Skeletal muscle satellite cell (primary cell): ENCODE measurements around the gene SKP1.

Experiments used
- H3K27me3 ChIP-seq: 2 replicates; pipeline ENCODE4 v1.7.0; 2013; ENCODE audit warnings: low read length; ENCODE audit not compliant: control insufficient read depth, insufficient read depth
- H3K36me3 ChIP-seq: 2 replicates; pipeline ENCODE4 v1.7.0; 2013; ENCODE audit warnings: mild to moderate bottlenecking, control low read depth, low read length; ENCODE audit not compliant: insufficient read depth
- H3K4me1 ChIP-seq: 2 replicates; pipeline ENCODE4 v1.7.0; 2013; ENCODE audit warnings: low read length; ENCODE audit not compliant: control insufficient read depth, insufficient read depth
- H3K4me2 ChIP-seq: 2 replicates; pipeline ENCODE4 v1.7.0; 2013; ENCODE audit warnings: mild to moderate bottlenecking, low read length
- H3K4me3 ChIP-seq: 2 replicates; pipeline ENCODE4 v1.7.0; 2013; ENCODE audit warnings: low read length
- H3K9ac ChIP-seq: 2 replicates; pipeline ENCODE4 v1.7.0; 2013; ENCODE audit warnings: mild to moderate bottlenecking, low read depth, low read length, moderate library complexity
- H3K9me3 ChIP-seq: replicated peaks from 2 replicates; pipeline ENCODE4 v1.7.0; 2013; ENCODE audit warnings: mild to moderate bottlenecking, control low read depth, low read length

Gene SKP1

GRCh38 chr5:134120386-134121138 lies 56.2 kb downstream of the SKP1 start:
- Histone ChIP-seq H3K27me3 (no peaks in the 10 kb centered on the region), H3K4me1 (peaks cover 19% of the 10 kb centered on the region), H3K36me3 (no peaks in the 10 kb centered on the region), H3K9ac (no peak overlapping the region), H3K4me2 (no peak overlapping the region), H3K9me3 (no peaks in the 10 kb centered on the region), H3K4me3 (no peak overlapping the region)

- Histone ChIP-seq H3K4me2 (no peak overlapping the region), H3K4me3 (no peak overlapping the region), H3K4me1 (peaks cover 10% of the 10 kb centered on the region), H3K9me3 (no peaks in the 10 kb centered on the region), H3K27me3 (no peaks in the 10 kb centered on the region), H3K36me3 (no peaks in the 10 kb centered on the region), H3K9ac (no peak overlapping the region)
Measured at GRCh38 chr5:134119720-134120119, 57.0 kb downstream of the SKP1 start.

DNA sequence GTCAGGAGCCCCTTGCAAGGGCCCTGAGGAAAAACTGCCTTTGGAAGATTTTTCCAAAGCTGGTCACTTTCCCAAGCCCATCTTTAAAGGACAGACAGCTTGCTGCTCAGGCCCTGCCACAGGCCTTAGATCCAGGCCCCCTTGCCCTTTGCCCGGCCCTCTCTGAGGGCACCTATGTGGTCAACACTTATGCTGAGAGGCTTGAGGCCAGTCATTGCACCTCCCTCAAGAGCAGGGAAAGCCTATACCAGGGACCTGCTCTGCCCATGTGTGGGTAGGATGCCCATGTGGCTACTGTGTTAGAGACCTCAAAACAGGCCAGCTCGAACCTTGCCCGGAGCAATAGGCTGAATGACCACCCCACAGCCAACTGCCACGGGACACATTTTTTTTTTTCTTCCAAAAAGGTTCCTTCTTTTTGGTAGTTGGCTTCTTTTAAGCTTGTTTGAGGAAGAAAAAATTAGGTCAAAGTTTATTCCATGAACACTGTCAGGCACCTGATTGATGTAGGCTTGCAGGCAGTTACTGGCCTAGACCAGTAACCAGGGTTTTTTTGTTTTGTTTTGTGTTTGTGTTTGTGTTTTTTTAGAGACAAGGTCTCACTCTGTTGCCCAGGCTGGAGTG lies 58.4 kb downstream of the SKP1 start:
- peaks cover 10% of the 10 kb centered on the region for H3K4me1 ChIP-seq
- no peaks in the 10 kb centered on the region for H3K36me3 ChIP-seq
- H3K9ac ChIP-seq = no peak overlapping the region

DNA sequence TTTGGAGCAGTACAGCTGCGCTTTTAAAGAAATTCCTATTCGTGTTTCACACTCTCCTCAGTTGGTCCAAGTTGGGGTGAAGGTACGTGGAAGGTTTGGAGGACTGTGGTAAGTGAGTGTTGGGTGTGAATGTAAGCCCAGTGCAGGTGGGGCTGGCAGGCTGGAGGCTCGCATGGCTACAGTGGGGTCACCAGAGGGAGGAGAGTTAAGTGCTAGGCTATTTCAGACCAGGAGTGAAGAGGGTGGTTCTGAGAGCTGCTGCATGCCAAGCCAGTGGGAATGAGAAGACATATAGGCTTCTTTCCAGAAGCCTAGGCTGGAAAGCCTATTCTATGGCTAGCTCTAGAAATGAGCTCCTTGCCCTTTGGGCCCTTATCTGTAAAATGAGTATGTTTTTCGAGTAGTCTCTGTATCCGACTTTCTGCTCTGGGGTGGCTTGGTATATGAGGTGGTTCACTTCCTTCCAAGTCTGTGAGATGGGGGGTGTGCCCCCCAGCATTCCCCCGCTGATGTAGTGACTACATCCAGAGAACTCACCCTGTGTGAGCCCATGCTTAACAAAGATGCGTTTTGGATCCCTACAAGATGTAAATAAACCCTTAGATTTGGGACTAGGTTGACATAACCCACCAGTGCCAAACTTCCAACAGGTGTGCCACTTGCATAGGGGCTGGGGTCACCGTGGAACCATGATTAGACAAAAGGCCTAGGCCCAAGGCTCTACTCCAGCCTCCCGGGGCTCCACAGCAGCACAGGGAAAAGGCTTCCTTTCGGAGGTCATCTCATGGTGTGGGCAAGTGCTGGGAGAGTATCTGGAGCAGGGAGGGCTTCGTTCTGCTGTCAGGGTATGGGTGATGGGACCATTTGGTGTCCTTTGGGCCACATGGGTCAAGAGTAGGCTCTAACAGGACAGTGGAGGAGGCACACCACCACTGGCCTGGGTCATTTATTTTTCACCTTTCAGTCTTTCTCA lies 59.7 kb downstream of the SKP1 start:
- H3K4me2 ChIP-seq = no peak overlapping the region
- no peak overlapping the region for H3K9ac ChIP-seq
- peaks cover 15% of the 10 kb centered on the region for H3K27me3 ChIP-seq
- no peak overlapping the region for H3K4me3 ChIP-seq
- H3K9me3 ChIP-seq = no peaks in the 10 kb centered on the region
- peaks cover 17% of the 10 kb centered on the region for H3K4me1 ChIP-seq
- no peaks in the 10 kb centered on the region for H3K36me3 ChIP-seq

More for the DNA sequence above, 58.4 kb downstream of the SKP1 start:
- Histone ChIP-seq H3K4me2 (no peak overlapping the region), H3K27me3 (peaks cover 10% of the 10 kb centered on the region), H3K9me3 (no peaks in the 10 kb centered on the region), H3K4me3 (no peak overlapping the region)

- Histone ChIP-seq H3K36me3 (no peaks in the 10 kb centered on the region), H3K27me3 (peaks cover 15% of the 10 kb centered on the region), H3K9ac (no peak overlapping the region), H3K4me2 (no peak overlapping the region), H3K4me3 (no peak overlapping the region), H3K9me3 (no peaks in the 10 kb centered on the region), H3K4me1 (peaks cover 20% of the 10 kb centered on the region)
Measured at GRCh38 chr5:134116286-134116685, 60.5 kb downstream of the SKP1 start.

DNA sequence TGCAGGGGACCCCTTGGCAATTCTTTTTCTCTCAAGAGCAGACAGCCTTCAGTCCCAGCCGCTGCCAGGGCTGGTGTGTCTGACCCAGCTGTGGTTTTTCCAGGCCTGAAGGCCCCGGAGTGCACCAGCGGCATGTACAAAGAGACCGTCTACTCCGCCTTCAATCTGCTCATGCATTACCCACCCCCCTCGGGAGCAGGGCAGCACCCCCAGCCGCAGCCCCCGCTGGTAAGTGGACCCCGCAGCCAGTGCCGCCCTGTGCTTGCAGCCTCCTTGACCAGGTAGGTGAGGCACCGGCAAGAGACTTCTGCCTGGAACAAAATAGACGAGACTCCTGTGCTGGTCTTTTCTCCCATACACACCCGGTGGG lies 61.0 kb downstream of the SKP1 start:
- Histone ChIP-seq H3K9me3 (no peaks in the 10 kb centered on the region), H3K27me3 (peaks cover 15% of the 10 kb centered on the region), H3K9ac (no peak overlapping the region), H3K36me3 (no peaks in the 10 kb centered on the region), H3K4me1 (peaks cover 20% of the 10 kb centered on the region), H3K4me3 (peak overlapping the region; percentile 24), H3K4me2 (peak overlapping the region; percentile 86)

- Histone ChIP-seq H3K4me3 (peak overlapping the region; percentile 72), H3K9me3 (no peaks in the 10 kb centered on the region), H3K4me1 (peaks cover 20% of the 10 kb centered on the region), H3K27me3 (peaks cover 15% of the 10 kb centered on the region), H3K9ac (peak overlapping the region; percentile 32), H3K36me3 (no peaks in the 10 kb centered on the region), H3K4me2 (peak overlapping the region; percentile 86)
Measured at GRCh38 chr5:134114886-134115805, 61.6 kb downstream of the SKP1 start.

- Histone ChIP-seq H3K4me2 (peak within 1 kb of the TSS; percentile 86), H3K4me3 (peak within 1 kb of the TSS; percentile 72), H3K27me3 (peaks cover 18% of the 10 kb centered on the region), H3K9ac (peak within 1 kb of the TSS; percentile 64), H3K9me3 (no peaks in the 10 kb centered on the region), H3K4me1 (peaks cover 20% of the 10 kb centered on the region), H3K36me3 (no peaks in the 10 kb centered on the region)
Measured at GRCh38 chr5:134113902-134114875, 62.6 kb downstream of the SKP1 start, which contains the start of gene TCF7. Gene TCF7, plus strand, starts transcription at chr5:134114681. Its CDS starts 226 bp downstream, at chr5:134114907.

- Histone ChIP-seq H3K4me1 (peaks cover 20% of the 10 kb centered on the region), H3K27me3 (peaks cover 22% of the 10 kb centered on the region), H3K36me3 (no peaks in the 10 kb centered on the region), H3K9ac (no peak overlapping the region), H3K9me3 (no peaks in the 10 kb centered on the region), H3K4me3 (no peak overlapping the region), H3K4me2 (peak overlapping the region; percentile 86)
Measured at GRCh38 chr5:134113363-134113889, 63.3 kb downstream of the SKP1 start.
